ENCODE measurements around the gene YLPM1.

Gene YLPM1

GRCh38 chr14:74848768-74849167 lies 85.7 kb downstream of the YLPM1 start:
- Mint-ChIP-seq H3K27me3 (ENCODE audit: low read depth) (no peaks in the 10 kb centered on the region), H3K4me3 (no peak overlapping the region), H3K4me1 (peaks cover 51% of the 10 kb centered on the region), H3K27ac (no peak overlapping the region), H3K9me3 (no peaks in the 10 kb centered on the region), H3K36me3 (ENCODE audit: low read depth) (no peaks in the 10 kb centered on the region)
- no peak for TF ChIP-seq CTCF (IDR thresholded peaks at IDR 0.05; ENCODE audit: unreplicated experiment in 3 of 3)

GRCh38 chr14:74852922-74853530 lies 89.9 kb downstream of the YLPM1 start:
- Mint-ChIP-seq H3K36me3 (ENCODE audit: low read depth) (no peaks in the 10 kb centered on the region), H3K27ac (peak overlapping the region; percentile 21 to 85 (median 72)), H3K27me3 (ENCODE audit: low read depth) (no peaks in the 10 kb centered on the region), H3K4me1 (peaks cover 26% of the 10 kb centered on the region), H3K4me3 (no peak overlapping the region), H3K9me3 (no peaks in the 10 kb centered on the region)
- no peak for TF ChIP-seq CTCF (IDR thresholded peaks at IDR 0.05; ENCODE audit: unreplicated experiment in 3 of 3)

- TF ChIP-seq CTCF (IDR thresholded peaks at IDR 0.05; ENCODE audit: unreplicated experiment in 3 of 3) = no peak
- H3K27ac Mint-ChIP-seq = peak overlapping the region; percentile 45 to 85 (median 72)
- peaks cover 23% of the 10 kb centered on the region for H3K4me1 Mint-ChIP-seq
- H3K9me3 Mint-ChIP-seq = no peaks in the 10 kb centered on the region
- H3K27me3 Mint-ChIP-seq (ENCODE audit: low read depth) = no peaks in the 10 kb centered on the region
- no peaks in the 10 kb centered on the region for H3K36me3 Mint-ChIP-seq (ENCODE audit: low read depth)
- no peak overlapping the region for H3K4me3 Mint-ChIP-seq
These were observed 90.5 kb downstream of the YLPM1 start for GRCh38 chr14:74853581-74853980.

- Mint-ChIP-seq H3K27me3 (ENCODE audit: low read depth) (no peaks in the 10 kb centered on the region), H3K36me3 (ENCODE audit: low read depth) (no peaks in the 10 kb centered on the region), H3K4me3 (no peak overlapping the region), H3K27ac (no peak overlapping the region), H3K9me3 (no peaks in the 10 kb centered on the region), H3K4me1 (peaks cover 19% of the 10 kb centered on the region)
- TF ChIP-seq CTCF (IDR thresholded peaks at IDR 0.05; ENCODE audit: unreplicated experiment in 3 of 3) = no peak
These were observed 91.9 kb downstream of the YLPM1 start for GRCh38 chr14:74855021-74855420.

GRCh38 chr14:74855945-74856344 lies 92.8 kb downstream of the YLPM1 start:
- H3K9me3 Mint-ChIP-seq = no peaks in the 10 kb centered on the region
- no peak for TF ChIP-seq CTCF (IDR thresholded peaks at IDR 0.05; ENCODE audit: unreplicated experiment in 3 of 3)
- H3K27ac Mint-ChIP-seq = no peak overlapping the region
- H3K4me1 Mint-ChIP-seq = peaks cover 18% of the 10 kb centered on the region
- no peak overlapping the region for H3K4me3 Mint-ChIP-seq
- no peaks in the 10 kb centered on the region for H3K36me3 Mint-ChIP-seq (ENCODE audit: low read depth)
- H3K27me3 Mint-ChIP-seq (ENCODE audit: low read depth) = peaks cover 4% of the 10 kb centered on the region

- Mint-ChIP-seq H3K27me3 (ENCODE audit: low read depth) (peaks cover 4% of the 10 kb centered on the region), H3K36me3 (ENCODE audit: low read depth) (no peaks in the 10 kb centered on the region), H3K4me1 (peaks cover 18% of the 10 kb centered on the region), H3K9me3 (no peaks in the 10 kb centered on the region), H3K4me3 (no peak overlapping the region), H3K27ac (no peak overlapping the region)
- TF ChIP-seq CTCF (IDR thresholded peaks at IDR 0.05; ENCODE audit: unreplicated experiment in 3 of 3) = no peak
These were observed 93.2 kb downstream of the YLPM1 start for GRCh38 chr14:74856366-74856765.
